Stimulated activated CD8-positive, alpha-beta memory T cell treated with anti-CD3 and anti-CD28 coated beads, Interleukin-2, amount 100 ng/mL, for 48 hours (primary cell): ENCODE measurements around the gene TSPAN31.

Experiments used
- DNase-seq, 2 donors: peaks; one replicate each; pipeline ENCODE4 v3.0.0-alpha.2; 2020; ENCODE audit warnings: low read depth in 2 of 2

Gene TSPAN31

DNA sequence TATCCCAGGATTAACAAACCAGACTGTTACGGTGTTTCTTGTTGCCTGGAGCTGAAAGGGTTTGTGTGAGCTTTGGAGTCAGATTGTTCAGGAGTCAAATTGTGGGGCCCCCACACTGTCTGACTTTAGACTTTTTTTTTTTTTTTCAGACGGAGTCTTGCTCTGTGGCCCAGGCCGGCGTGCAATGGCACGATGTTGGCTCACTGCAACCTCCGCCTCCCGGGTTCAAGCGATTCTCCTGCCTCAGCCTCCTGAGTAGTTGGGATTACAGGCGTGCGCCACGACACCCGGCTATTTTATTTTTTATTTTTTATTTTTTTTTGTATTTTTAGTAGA lies 38.6 kb downstream of the TSPAN31 start:
- no peak for DNase-seq

DNA sequence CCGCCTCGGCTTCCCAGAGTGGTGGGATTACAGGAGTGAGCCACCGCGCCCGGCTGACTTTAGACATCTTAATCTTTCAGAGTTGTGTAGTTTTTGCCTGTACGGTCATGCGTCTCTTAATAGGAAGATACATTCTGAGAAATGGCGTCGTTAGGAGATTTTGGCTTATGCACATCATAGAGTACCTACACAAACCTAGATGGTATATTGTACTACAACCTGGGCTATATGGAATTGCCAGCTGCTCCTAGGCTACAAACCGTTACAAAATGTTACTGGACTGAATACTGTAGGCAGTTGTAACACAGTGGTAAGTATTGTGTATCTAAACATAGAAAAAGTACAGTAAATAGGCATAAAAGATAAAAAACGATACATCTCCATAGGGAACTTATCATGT lies 39.0 kb downstream of the TSPAN31 start:
- no peak for DNase-seq

GRCh38 chr12:57793920-57794319 lies 49.1 kb downstream of the TSPAN31 start:
- no peak for DNase-seq

GRCh38 chr12:57795354-57795753 lies 50.5 kb downstream of the TSPAN31 start:
- DNase-seq, result no peak

- DNase-seq, result no peak
Measured at GRCh38 chr12:57796996-57797395, 52.2 kb downstream of the TSPAN31 start.

DNA sequence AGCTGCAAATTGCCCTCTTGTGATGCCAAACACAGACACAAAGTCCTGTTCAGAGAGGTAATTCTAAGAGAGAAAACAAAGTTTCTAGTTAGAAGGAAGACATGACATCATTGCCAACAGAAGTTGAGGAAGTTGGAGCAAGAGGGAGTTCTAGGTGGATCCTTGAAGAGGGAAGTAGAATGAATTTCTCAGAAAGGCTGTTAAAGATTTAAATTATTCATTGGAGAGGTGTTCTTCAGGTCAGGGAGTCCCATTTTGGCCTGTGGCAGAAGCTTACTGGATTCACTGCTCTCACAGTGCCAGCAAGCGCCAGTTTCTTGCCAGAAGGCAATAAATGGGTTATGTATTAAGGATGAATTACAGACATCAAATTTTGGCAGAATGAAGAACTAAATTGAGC lies 53.1 kb downstream of the TSPAN31 start:
- no peak for DNase-seq
